GM18526 (cell line): ENCODE data around the gene NRN1.

Experiments
- POLR2A ChIP-seq: IDR thresholded peaks from 3 replicates; pipeline ENCODE4 v1.6.1; 2011; ENCODE audit not compliant: insufficient read length; ENCODE audit errors: extremely low read depth

The NRN1 gene, protein sequence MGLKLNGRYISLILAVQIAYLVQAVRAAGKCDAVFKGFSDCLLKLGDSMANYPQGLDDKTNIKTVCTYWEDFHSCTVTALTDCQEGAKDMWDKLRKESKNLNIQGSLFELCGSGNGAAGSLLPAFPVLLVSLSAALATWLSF

DNA sequence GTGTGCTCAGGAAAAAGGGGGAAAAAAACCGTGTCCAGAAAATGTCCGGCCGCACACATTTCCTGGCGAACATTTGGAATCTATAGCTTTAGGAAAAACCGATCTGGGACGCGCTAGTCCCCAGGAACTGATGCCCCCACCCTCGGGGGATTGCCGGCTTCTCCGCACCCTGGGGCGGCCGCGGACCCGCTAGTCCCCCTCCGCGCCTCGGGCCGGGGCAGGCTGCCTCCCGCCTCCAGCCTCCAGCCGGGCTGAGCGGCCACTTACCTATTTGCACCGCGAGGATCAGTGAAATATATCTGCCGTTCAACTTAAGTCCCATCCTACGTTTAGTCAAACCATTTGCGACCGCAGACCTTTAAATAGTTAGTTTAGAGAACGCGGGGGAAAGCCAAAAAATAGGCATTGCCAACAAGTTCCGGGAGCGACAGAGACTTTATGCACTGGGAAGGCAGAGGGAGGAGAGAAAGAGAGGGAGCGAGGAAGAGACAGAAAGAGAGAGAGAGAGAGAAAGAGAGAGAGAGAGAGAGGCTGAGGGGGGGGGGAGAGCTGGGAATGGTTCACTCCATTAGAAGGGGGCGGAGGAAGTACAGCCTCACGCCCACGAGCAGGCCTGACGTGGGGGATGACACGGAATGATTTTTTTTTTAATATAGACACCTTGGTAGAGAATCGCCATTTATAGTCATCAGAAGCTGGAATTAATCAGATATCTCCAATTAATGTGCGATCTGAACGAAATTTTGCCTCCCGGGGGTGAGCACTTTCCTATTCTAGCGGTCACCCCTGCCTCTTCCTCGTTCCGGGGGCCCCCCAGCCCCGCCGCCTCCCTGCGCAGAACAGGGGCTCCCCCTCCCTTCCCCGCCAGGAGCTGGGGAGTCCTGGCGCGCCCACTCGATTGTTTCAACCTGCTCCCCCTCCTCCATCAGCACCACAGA lies at the start of gene NRN1:
Gene NRN1, minus strand, starts transcription at position 498 of the 938 bp plus-strand sequence. Its CDS starts 176 bp downstream, at position 322.
- TF ChIP-seq POLR2A = no peak

DNA sequence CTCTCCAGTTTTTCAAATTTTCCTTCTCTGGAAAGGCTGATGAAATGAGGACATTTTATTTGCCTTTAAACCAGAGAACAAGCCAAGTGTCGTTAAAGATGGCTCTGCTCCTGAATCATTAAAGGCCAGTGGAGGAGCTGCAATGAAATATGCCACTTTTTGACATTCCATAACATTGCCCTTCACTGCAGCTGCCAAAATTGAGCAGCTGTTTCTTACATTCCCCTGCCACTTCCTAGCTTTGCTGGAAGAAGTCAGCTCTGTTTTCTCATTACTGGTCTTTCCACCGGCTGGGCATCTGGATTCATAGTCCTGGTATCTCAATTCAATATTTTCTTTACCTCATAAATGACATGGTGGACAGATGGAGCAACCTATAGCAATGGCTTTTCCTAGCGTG lies 45.5 kb upstream of the NRN1 start:
- no peak for TF ChIP-seq POLR2A

DNA sequence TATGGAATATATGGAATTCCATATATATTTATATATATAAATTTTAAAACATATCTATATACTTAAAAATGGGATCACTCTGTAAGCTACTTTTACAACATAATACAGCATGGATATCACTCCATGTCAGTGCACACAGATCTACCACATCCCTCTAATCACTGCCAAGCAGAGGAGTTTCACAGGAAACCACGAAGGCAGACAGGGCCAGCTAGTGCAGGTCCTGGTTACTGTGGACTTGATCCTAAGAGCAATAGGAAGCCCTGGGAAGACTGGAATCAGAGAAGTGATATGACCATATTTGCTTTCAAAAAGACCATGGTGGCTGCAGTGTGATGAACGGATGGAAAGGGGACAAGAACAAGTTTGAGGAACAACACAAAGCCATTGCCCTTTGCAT lies 40.0 kb upstream of the NRN1 start:
- TF ChIP-seq POLR2A = no peak

DNA sequence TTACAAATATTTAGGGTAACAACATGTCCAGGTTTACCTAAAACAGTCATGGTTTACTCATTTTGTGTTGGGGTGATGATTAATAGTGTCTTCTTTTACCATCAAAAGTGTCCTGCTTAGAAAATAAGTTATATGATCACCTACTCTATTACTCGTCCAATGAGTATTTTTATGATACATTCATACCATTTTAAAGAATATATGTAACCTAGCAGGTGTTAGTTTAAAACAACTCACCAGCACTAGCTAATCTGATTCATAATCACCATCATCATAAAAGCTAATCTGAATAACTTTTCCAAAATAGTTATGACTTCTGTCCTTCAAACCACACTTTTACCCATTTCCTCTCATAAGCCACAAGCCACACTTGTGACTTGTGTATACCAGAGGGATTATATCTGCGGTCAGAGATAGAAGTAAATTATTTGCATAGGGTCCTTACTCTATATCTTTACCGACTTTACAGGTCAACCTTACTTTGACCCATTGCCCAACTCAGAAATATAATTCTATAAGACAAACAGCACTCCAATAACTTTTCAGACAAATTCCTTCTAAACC lies 33.3 kb upstream of the NRN1 start:
- TF ChIP-seq POLR2A = no peak

DNA sequence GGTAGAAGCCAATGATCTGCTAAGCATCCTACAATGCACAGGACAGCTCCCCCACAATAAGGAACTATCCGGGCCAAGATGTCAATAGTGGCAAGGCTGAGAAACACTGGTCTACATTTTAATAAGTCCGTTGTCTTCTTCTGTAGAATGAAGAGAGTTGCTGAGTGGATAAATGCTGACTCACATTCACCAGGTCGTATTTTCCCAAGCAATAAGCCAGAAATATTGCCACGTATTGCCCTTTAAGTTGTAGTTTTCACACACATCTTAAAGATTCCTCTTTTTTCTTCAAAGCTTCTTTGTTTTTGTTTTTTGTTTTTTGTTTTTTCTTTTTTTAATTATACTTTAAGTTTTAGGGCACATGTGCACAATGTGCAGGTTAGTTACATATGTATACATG lies 30.5 kb upstream of the NRN1 start:
- no peak for TF ChIP-seq POLR2A

DNA sequence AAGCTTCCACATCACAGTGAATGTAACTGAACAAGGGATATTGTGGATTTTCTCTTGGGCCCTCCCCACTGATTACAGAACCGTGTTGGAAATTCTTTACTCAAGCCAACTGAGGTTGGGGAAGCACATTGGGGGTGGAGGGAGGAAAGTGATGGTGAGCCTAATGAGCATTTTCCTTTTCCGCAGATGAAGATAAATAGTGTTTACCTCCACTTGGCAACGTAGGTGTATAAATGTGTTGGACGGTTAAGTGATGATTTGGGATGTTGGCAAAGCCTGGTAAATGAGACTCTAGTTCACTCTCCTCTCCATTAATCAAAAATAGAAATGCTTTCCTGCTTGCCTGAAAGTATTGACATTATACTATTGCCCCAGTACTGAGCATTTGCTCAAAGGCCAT lies 27.1 kb upstream of the NRN1 start:
- TF ChIP-seq POLR2A = no peak

DNA sequence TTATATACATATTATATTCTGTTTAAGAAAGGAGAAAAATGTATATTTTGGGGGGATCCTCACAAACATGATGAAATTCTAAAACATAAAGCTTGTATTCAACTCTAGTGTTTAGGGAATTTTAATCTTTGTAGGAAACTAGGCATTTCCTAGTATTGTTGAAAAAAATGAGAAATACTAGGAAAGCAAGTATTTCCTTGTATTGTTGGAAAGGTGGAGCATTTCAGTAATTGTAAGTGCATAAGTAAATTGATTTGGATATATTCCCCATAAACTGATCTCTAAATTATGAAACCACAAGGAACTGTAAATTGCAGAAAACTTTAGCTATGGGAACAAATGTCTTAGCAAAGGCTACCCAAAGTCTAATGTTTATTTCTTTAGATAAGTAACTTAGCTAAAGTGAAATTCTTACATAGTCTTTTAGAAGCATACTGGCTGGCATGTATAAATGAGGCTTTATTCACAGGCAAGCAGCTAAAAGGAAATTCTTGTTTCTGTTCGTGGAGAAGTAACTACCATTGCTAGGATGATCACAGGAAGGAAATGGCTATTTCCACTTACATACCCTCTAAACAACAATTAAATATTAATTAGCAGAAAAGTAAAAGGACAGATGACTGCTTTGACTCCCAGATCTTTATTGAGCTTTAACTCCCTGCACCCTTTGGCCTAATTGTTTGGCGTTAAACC lies 19.9 kb upstream of the NRN1 start:
- TF ChIP-seq POLR2A = no peak

DNA sequence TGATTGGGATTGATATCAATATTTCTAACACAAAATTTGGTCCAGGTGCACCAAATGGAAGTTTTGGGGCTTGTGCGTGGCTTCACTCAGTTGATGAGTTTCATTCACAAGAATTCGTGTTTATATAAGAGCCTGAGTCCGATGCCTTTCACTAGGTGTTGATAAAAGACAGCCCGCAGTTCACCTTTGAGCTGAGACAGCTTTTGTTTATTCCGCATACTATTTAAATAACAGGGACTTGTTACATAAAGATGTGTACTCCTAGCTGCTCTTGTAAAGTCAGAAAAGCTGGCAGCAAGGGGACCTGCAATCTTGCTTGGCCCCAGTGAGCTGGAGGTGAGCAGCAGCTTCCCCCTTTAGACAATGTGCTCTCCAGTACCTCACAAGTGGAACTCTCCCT lies 19.0 kb upstream of the NRN1 start:
- no peak for TF ChIP-seq POLR2A

DNA sequence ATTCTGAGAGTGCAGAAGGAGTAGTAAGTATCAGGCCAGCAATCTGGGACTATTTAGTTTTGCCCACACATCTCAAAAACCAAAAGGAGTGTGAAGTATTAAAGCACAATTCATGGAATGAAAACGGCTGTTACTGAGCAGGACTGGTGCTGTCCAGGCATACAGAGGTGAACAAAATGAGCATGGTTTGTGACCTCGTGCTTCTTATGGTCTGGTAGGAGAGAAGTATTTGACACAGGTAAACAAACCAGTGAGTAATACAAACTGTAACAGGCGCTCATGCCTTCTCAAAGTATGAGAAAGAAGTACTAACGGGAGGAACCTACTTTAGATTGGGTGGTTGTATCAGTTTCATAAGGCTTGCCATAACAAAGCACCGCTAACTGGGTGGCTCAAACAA lies 17.5 kb upstream of the NRN1 start:
- TF ChIP-seq POLR2A = no peak

DNA sequence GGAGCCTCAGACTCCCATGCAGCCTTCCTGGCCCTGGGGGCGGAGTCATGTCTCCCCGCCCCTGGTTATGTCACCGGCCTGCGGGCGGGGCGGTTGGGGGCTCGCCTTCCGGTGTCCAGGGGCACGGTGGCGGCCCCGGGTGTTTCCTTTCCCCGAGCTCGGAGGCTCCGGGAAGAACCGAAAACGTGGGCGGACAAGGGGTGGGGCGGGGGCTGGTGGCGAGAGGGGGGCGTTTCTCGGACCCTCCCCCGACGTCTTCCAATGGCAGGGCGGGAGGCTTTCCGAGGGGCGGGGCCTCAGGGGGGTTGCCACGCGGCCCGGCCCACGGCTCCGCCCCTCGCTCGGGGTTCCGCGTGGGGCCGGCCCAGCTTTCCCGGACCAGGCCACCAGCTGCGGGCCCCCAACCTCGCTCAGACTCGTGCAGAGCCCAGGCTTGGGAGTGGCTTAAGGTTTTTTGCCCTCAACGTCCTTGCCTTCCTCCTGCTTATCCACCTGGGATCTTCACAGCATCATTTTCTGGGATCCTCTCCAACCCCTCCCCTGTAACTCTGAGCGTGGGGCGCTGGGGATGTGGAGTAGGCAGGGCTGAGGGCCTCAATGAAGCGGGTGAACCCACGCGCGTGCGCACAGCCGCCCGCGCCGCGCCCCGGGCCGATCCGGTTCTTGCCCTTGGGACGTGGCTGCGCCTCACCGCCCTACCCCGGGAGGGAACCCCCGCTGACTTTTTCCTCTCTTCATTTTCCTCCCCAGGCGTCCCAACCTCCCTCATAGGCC lies 2.1 kb upstream of the NRN1 start:
- no peak for TF ChIP-seq POLR2A

DNA sequence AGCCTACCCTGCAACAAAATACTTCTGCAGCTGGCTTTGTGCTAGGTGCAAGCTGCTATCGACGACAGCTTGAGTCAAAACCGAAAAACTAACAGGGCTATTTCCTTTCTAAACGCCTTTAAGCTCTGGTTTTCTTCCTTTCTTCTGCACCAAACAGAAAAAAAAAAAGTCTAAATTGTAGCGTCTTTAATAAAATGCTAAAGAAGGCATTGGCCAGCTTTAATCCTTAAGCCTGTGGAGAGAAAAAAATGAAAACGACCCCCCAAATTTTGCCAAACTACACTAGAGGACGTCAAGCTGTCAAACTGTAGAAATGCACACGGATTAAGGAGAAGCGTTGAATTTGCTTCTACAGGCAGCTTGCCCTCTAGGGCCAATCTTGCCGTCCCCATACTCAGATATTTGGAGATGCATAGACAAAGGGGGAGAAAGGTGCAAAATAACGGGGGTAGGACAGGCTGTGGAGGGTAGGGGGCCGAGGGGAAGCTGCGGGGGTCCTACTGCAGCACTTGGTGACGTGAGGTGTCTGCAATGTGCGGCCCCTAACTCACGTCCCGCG lies 1.4 kb upstream of the NRN1 start:
- TF ChIP-seq POLR2A = no peak

DNA sequence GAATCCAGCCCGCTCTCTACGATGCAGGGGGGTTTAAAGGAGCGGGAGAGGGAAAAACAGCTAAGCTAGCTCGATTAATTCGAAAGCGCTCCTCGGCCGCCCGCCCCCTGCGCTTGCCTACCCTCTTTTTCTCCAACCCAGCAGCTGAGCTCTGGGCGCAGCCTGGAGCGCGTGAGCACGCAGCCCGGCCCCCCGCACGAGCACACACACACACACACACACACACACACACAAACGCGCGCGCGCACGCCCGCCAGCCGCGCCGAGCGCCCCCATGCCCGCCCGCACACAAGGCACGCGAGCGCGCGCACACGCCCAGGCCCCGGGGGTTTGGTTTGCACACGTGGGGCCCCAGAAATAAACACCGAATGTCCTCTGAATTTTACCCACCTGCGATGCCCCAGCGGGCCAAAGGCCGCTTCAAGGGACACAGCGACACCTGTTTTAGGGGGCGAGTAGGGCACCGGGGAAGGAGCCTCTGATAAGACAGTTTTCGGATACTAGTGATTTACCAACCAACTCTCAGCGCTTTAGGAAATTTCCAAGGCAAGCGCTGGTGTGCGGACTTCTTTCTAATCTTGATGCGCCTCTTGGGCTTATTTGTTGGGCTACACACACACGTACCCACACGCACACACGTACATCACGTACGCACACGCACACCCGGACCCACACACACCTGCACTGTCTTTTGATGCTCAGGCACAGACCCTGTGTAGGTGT lies 802 bp upstream of the NRN1 start:
- no peak for TF ChIP-seq POLR2A

DNA sequence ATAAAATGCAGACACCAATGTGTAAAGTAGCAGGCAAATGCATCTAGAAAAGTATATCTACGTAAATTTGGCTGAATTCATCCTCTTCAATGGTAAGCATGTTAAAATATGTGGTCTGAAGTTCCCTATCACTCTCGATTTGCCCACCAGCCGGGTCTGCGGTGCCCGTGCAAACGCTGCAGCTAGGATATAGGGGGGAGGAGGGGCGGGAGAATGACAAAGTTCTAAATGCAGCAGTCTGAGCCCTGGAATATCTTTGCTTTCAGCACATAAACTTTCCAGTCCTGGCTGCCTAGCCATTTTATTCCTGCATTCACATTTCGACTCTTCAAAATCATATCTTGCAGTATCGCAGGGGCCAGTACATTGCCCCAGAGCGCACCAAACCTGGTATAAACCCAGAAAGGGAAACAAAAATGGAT lies 708 bp downstream of the NRN1 start:
- TF ChIP-seq POLR2A = no peak
